Keratinocyte (primary cell): ENCODE results near the gene SIM2. TPM values are rescaled to one million over a fixed set of nuclear protein-coding genes. Genes with fewer than 3 reads are reported as not detected.

Experiments
- DNase-seq: peaks from one replicate; pipeline ENCODE4 v3.0.0-alpha.2; 2011; ENCODE audit warnings: low read depth, missing footprints, low spot score
- FAIRE-seq: peaks from 2 replicates; lab custom pipeline; 2011; peaks lifted over from hg19 to GRCh38; lab: Jason Lieb, UNC
- H2AFZ ChIP-seq: 2 replicates; pipeline ENCODE4 v1.6.0; 2012; ENCODE audit warnings: low read length, control low read depth, inconsistent platforms; ENCODE audit not compliant: control insufficient read depth
- H3K27ac ChIP-seq: 2 replicates; pipeline ENCODE4 v1.5.1; 2011; ENCODE audit warnings: low read length; ENCODE audit not compliant: control insufficient read depth, insufficient read depth
- H3K27me3 ChIP-seq: 3 replicates; pipeline ENCODE4 v1.6.0; 2011; ENCODE audit warnings: low read length; ENCODE audit not compliant: control insufficient read depth, insufficient read depth; ENCODE audit errors: extremely low read depth
- H3K36me3 ChIP-seq, 2 experiments: 2 replicates in 1 of 2; 3 replicates in 1 of 2; pipeline ENCODE4 v1.5.1; 2011; ENCODE audit warnings: low read length in 2 of 2, mild to moderate bottlenecking in 1 of 2; ENCODE audit not compliant: control insufficient read depth in 2 of 2, insufficient read depth in 2 of 2; ENCODE audit errors: extremely low read depth in 1 of 2
- H3K4me1 ChIP-seq: 3 replicates; pipeline ENCODE4 v1.5.1; 2011; ENCODE audit warnings: low read length; ENCODE audit not compliant: control insufficient read depth, insufficient read depth; ENCODE audit errors: extremely low read depth
- H3K4me2 ChIP-seq: 3 replicates; pipeline ENCODE4 v1.6.0; 2011; ENCODE audit warnings: low read depth, low read length; ENCODE audit not compliant: control insufficient read depth, insufficient read depth; ENCODE audit errors: extremely low read depth
- H3K4me3 ChIP-seq, 3 experiments: fragments of 200-600 bp in 1 of 3; sonication (generic) in 1 of 3; 2 replicates in 2 of 3; 3 replicates in 1 of 3; pipeline ENCODE4 v1.5.1; 2011 to 2016; ENCODE audit warnings: low read length in 3 of 3, mild to moderate bottlenecking in 3 of 3, control low read depth in 2 of 3, inconsistent platforms in 1 of 3, low read depth in 1 of 3, mixed read lengths in 1 of 3, mixed run types in 1 of 3, moderate library complexity in 1 of 3; ENCODE audit not compliant: control insufficient read depth in 2 of 3, insufficient read depth in 2 of 3; ENCODE audit errors: extremely low read depth in 1 of 3
- H3K79me2 ChIP-seq: 2 replicates; pipeline ENCODE4 v1.6.0; 2012; ENCODE audit warnings: low read length; ENCODE audit not compliant: control insufficient read depth, insufficient read depth
- H3K9ac ChIP-seq: 3 replicates; pipeline ENCODE4 v1.6.0; 2011; ENCODE audit warnings: low read length; ENCODE audit not compliant: control insufficient read depth, insufficient read depth; ENCODE audit errors: extremely low read depth
- H3K9me1 ChIP-seq: 3 replicates; pipeline ENCODE4 v1.6.0; 2011; ENCODE audit warnings: low read length; ENCODE audit not compliant: control insufficient read depth, insufficient read depth; ENCODE audit errors: extremely low read depth
- H3K9me3 ChIP-seq: 2 replicates; pipeline ENCODE4 v1.5.1; 2012; ENCODE audit warnings: low read depth, low read length; ENCODE audit not compliant: control insufficient read depth
- H4K20me1 ChIP-seq: 3 replicates; pipeline ENCODE4 v1.6.0; 2011; ENCODE audit warnings: low read length; ENCODE audit not compliant: control insufficient read depth, insufficient read depth; ENCODE audit errors: extremely low read depth
- EZH2 ChIP-seq: IDR thresholded peaks from one replicate; pipeline ENCODE4 v1.6.1; 2012; ENCODE audit warnings: inconsistent platforms, mild to moderate bottlenecking, low read length, moderate library complexity
- dilution Hi-C: fragments of 300-500 bp; cut with MboI; formaldehyde crosslinking; loops from one replicate; pipeline ENCODE4 v1.7.0; 2020; ENCODE audit warnings: low sequenced_read_pairs; ENCODE audit not compliant: extremely low pct_ligation_motif_present
- polyA plus RNA-seq, 5 experiments: library from polyadenylated mRNA; depleted of rRNA in 3 of 5; stranded (reverse) in 3 of 5; stranded (forward) in 1 of 5; unstranded in 1 of 5; fragments of >200 nt; gene quantifications; 1 replicate in 1 of 5; 2 replicates in 3 of 5; 3 replicates in 1 of 5; pipeline versions ENCODE4 v1.2.1 to v1.2.3, GENCODE V29; 2011 to 2012; ENCODE audit warnings: missing spikeins in 2 of 5, low read depth in 1 of 5, low replicate concordance in 1 of 5
- TF ChIP-seq, protein P1 (sequence below), 3 experiments: IDR thresholded peaks in 1 of 3; conservative IDR thresholded peaks in 1 of 3; optimal IDR thresholded peaks in 1 of 3; 2 replicates in 2 of 3; 3 replicates in 1 of 3; pipeline versions ENCODE3 to v1.5.1; 2011; ENCODE audit warnings: low read length in 3 of 3, mild to moderate bottlenecking in 3 of 3, moderate library complexity in 2 of 3, control low read depth in 1 of 3, inconsistent platforms in 1 of 3; ENCODE audit not compliant: insufficient read depth in 2 of 3; ENCODE audit errors: extremely low read depth in 1 of 3

Gene SIM2
- polyA plus RNA-seq, 1 donor (not counting 4 experiments of a cell fraction or from before 2014, with no cell fraction given) = 0.05 TPM

DNA sequence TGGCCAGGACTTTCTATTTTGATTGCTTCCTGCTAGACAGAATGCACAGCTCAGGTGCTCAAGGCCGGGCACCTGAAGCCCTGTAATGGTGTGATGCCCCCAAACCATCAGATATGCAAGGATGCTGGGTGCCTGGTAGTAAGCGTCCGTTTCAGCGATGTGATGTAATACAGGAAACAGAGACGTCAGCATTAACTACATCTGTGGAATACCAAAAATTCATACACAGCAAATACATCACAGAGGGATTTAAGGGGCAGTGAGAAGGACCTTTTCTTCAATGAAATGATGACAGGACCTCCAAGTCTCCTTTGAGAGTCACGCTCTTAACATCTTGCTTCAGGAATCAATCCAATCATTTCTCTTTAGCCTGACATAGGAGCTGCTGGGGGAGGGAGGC lies 64.4 kb downstream of the SIM2 start:
- no peaks in the 10 kb centered on the region for H3K9me1 ChIP-seq
- no peak overlapping the region for H3K27ac ChIP-seq
- DNase-seq (no peak), FAIRE-seq (no peak)
- H3K79me2 ChIP-seq = no peaks in the 10 kb centered on the region
- H3K36me3 ChIP-seq = peaks cover 3 to 4% of the 10 kb centered on the region in 2 experiments
- H3K4me3 ChIP-seq = no peak overlapping the region
- no peak overlapping the region for H3K9ac ChIP-seq
- no peaks in the 10 kb centered on the region for H3K27me3 ChIP-seq
- H2AFZ ChIP-seq = no peak overlapping the region
- H4K20me1 ChIP-seq = no peaks in the 10 kb centered on the region
- no peaks in the 10 kb centered on the region for H3K9me3 ChIP-seq
- no peak overlapping the region for H3K4me2 ChIP-seq
- dilution Hi-C loops = no loop called here
- H3K4me1 ChIP-seq = no peaks in the 10 kb centered on the region
- TF ChIP-seq, protein P1, sequence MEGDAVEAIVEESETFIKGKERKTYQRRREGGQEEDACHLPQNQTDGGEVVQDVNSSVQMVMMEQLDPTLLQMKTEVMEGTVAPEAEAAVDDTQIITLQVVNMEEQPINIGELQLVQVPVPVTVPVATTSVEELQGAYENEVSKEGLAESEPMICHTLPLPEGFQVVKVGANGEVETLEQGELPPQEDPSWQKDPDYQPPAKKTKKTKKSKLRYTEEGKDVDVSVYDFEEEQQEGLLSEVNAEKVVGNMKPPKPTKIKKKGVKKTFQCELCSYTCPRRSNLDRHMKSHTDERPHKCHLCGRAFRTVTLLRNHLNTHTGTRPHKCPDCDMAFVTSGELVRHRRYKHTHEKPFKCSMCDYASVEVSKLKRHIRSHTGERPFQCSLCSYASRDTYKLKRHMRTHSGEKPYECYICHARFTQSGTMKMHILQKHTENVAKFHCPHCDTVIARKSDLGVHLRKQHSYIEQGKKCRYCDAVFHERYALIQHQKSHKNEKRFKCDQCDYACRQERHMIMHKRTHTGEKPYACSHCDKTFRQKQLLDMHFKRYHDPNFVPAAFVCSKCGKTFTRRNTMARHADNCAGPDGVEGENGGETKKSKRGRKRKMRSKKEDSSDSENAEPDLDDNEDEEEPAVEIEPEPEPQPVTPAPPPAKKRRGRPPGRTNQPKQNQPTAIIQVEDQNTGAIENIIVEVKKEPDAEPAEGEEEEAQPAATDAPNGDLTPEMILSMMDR (optimal IDR thresholded peaks at IDR 0.05 in 1 of 3, IDR thresholded peaks at IDR 0.05 in 1 of 3, conservative IDR thresholded peaks at IDR 0.05 in 1 of 3; ENCODE audit: extremely low read depth in 1 of 3, insufficient read depth in 2 of 3, low read length in 3 of 3) = no peak
- no peak for TF ChIP-seq EZH2

DNA sequence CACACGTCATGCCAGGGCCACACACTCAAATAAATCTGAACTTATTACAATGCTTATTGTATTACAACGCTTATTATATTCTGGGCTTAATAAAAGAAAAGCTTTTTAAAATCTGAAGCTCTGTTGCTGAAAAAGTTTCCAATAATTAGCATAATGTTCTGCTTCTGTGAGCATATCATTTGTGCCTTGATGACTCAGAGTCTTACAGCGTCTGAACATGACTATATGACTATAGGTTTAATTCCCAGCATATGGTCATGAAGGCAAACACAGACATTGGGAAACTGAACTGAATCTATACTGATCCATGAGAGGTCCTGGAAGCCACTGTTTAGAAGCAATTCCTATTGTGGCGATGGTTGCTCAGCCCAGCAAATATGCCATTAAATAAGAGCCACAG lies 66.3 kb downstream of the SIM2 start:
- FAIRE-seq = peak; percentile 36
- H3K9me1 ChIP-seq = no peaks in the 10 kb centered on the region
- dilution Hi-C loops = no loop called here

More for the DNA sequence above, 66.3 kb downstream of the SIM2 start:
- no peaks in the 10 kb centered on the region for H4K20me1 ChIP-seq
- H3K4me3 ChIP-seq = no peak overlapping the region
- H3K4me1 ChIP-seq = no peaks in the 10 kb centered on the region
- H3K36me3 ChIP-seq = no peaks in the 10 kb centered on the region
- TF ChIP-seq, protein P1 (optimal IDR thresholded peaks at IDR 0.05 in 1 of 3, IDR thresholded peaks at IDR 0.05 in 1 of 3, conservative IDR thresholded peaks at IDR 0.05 in 1 of 3; ENCODE audit: extremely low read depth in 1 of 3, insufficient read depth in 2 of 3, low read length in 3 of 3) = no peak
- TF ChIP-seq EZH2 = no peak
- DNase-seq = no peak
- no peak overlapping the region for H3K4me2 ChIP-seq
- no peak overlapping the region for H3K27ac ChIP-seq
- H3K27me3 ChIP-seq = no peaks in the 10 kb centered on the region
- H3K9ac ChIP-seq = no peak overlapping the region
- no peaks in the 10 kb centered on the region for H3K9me3 ChIP-seq
- no peaks in the 10 kb centered on the region for H3K79me2 ChIP-seq
- no peak overlapping the region for H2AFZ ChIP-seq
